ENCODE results near the gene TPST1. TPM values are rescaled to one million over a fixed set of nuclear protein-coding genes. Genes with fewer than 3 reads are reported as not detected.

The TPST1 gene
- total RNA-seq, 1 experiment from 2014 or later: 15.0 TPM

GRCh38 chr7:66339141-66339540 is 134.0 kb downstream of the TPST1 start:
- Mint-ChIP-seq H3K4me1 (0 out of 2 replicates have a peak, but pooled peaks cover 5% of the 10 kb centered on the region), H3K4me3 (no peak overlapping the region), H3K27me3 (ENCODE audit: low read depth) (no peaks in the 10 kb centered on the region; the same call in 1 of the 2 replicates), H3K9me3 (peaks cover 53% of the 10 kb centered on the region), H3K36me3 (peaks cover 28% of the 10 kb centered on the region), H3K27ac (no peak overlapping the region)
- POLR2A ChIA-PET: no interaction called here
- TF ChIP-seq RELA (CRISPR knock-in tag; IDR thresholded peaks at IDR 0.05; ENCODE audit: borderline replicate concordance) (no peak), ZNF416 (CRISPR knock-in tag; IDR thresholded peaks at IDR 0.05) (no peak), ARID4B (CRISPR knock-in tag; IDR thresholded peaks at IDR 0.05; ENCODE audit: borderline replicate concordance) (no peak), ZNF121 (CRISPR knock-in tag; IDR thresholded peaks at IDR 0.05) (no peak), ZBTB21 (CRISPR knock-in tag; IDR thresholded peaks at IDR 0.05; ENCODE audit: borderline replicate concordance) (no peak), ZMAT4 (CRISPR knock-in tag; IDR thresholded peaks at IDR 0.05) (no peak), SMAD4 (CRISPR knock-in tag; IDR thresholded peaks at IDR 0.05) (no peak), CREB1 (CRISPR knock-in tag; IDR thresholded peaks at IDR 0.05) (no peak), IRF2 (CRISPR knock-in tag; IDR thresholded peaks at IDR 0.05; ENCODE audit: borderline replicate concordance, low read depth) (no peak), SP1 (CRISPR knock-in tag; conservative IDR thresholded peaks at IDR 0.05) (no peak)
- TF ChIP-seq, protein P1, sequence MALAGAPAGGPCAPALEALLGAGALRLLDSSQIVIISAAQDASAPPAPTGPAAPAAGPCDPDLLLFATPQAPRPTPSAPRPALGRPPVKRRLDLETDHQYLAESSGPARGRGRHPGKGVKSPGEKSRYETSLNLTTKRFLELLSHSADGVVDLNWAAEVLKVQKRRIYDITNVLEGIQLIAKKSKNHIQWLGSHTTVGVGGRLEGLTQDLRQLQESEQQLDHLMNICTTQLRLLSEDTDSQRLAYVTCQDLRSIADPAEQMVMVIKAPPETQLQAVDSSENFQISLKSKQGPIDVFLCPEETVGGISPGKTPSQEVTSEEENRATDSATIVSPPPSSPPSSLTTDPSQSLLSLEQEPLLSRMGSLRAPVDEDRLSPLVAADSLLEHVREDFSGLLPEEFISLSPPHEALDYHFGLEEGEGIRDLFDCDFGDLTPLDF (CRISPR knock-in tag; IDR thresholded peaks at IDR 0.05): no peak
- CTCF ChIA-PET: no interaction called here
- no peak for DNase-seq (ENCODE audit: low spot score)
- no peak for ATAC-seq

DNA sequence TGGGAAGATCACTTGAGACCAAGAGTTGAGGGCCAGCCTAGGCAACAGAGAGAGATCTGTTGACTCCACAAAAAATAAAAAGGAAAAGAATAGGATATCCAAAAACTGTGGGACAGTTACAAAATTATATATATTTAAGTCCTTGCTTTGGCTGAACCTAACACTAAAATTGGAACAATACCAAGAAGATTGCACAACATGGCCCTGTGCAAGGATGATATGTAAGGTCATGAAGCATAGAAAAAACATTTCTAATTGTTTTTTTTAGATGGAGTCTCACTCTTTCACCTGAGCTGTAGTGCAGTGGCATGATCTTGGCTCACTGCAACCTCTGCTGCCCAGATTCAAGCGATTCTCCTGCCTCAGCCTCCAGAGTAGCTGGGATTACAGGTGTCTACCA is 139.0 kb downstream of the TPST1 start:
- ATAC-seq: no peak
- ChIA-PET CTCF (interaction anchor here (0.7 kb wide), 1 partner anchor 314 kb away, joined by 3 read pairs; no protein-coding TSS in a partner anchor), POLR2A (no interaction called here)
- Mint-ChIP-seq H3K4me3 (no peak overlapping the region), H3K4me1 (peaks cover 9% of the 10 kb centered on the region; the same call in 1 of the 2 replicates), H3K27ac (no peak overlapping the region), H3K36me3 (peaks cover 14% of the 10 kb centered on the region), H3K27me3 (ENCODE audit: low read depth) (no peaks in the 10 kb centered on the region), H3K9me3 (peaks cover 21% of the 10 kb centered on the region)
- DNase-seq (ENCODE audit: low spot score): no peak
- no peak for TF ChIP-seq IRF2 (CRISPR knock-in tag; IDR thresholded peaks at IDR 0.05; ENCODE audit: borderline replicate concordance, low read depth)
- TF ChIP-seq, protein P2, sequence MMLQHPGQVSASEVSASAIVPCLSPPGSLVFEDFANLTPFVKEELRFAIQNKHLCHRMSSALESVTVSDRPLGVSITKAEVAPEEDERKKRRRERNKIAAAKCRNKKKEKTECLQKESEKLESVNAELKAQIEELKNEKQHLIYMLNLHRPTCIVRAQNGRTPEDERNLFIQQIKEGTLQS (CRISPR knock-in tag; conservative IDR thresholded peaks at IDR 0.05): no peak
- TF ChIP-seq JUN (CRISPR knock-in tag; IDR thresholded peaks at IDR 0.05): no peak

GRCh38 chr7:66348531-66348930 is 143.4 kb downstream of the TPST1 start:
- ATAC-seq (no peak), DNase-seq (ENCODE audit: low spot score) (no peak)
- H3K36me3 Mint-ChIP-seq: no peaks in the 10 kb centered on the region
- H3K27me3 Mint-ChIP-seq (ENCODE audit: low read depth): no peaks in the 10 kb centered on the region
- H3K27ac Mint-ChIP-seq: peak overlapping the region; percentile 57; the same call in 1 of the 2 replicates
- no peaks in the 10 kb centered on the region for H3K9me3 Mint-ChIP-seq
- H3K4me3 Mint-ChIP-seq: no peak overlapping the region
- POLR2A ChIA-PET: no interaction called here
- H3K4me1 Mint-ChIP-seq: peaks cover 14% of the 10 kb centered on the region
- CTCF ChIA-PET: no interaction called here
- no peak for TF ChIP-seq ZNF671 (CRISPR knock-in tag; IDR thresholded peaks at IDR 0.05)
- TF ChIP-seq IRF2 (CRISPR knock-in tag; IDR thresholded peaks at IDR 0.05; ENCODE audit: borderline replicate concordance, low read depth): no peak
- no peak for TF ChIP-seq OVOL2 (CRISPR knock-in tag; IDR thresholded peaks at IDR 0.05; ENCODE audit: borderline replicate concordance)
- TF ChIP-seq ZBTB43 (CRISPR knock-in tag; IDR thresholded peaks at IDR 0.05): no peak
- no peak for TF ChIP-seq ATF1 (CRISPR knock-in tag; IDR thresholded peaks at IDR 0.05)
- no peak for TF ChIP-seq ZNF219 (CRISPR knock-in tag; IDR thresholded peaks at IDR 0.05; ENCODE audit: borderline replicate concordance)
- no peak for TF ChIP-seq HMGA2 (CRISPR knock-in tag; IDR thresholded peaks at IDR 0.05)
- no peak for TF ChIP-seq MAX (CRISPR knock-in tag; IDR thresholded peaks at IDR 0.05)
- TF ChIP-seq RELA (CRISPR knock-in tag; IDR thresholded peaks at IDR 0.05; ENCODE audit: borderline replicate concordance): no peak
- no peak for TF ChIP-seq CDX4 (CRISPR knock-in tag; IDR thresholded peaks at IDR 0.05; ENCODE audit: borderline replicate concordance)
- no peak for TF ChIP-seq SOX15 (CRISPR knock-in tag; IDR thresholded peaks at IDR 0.05)
- no peak for TF ChIP-seq GRHL2 (CRISPR knock-in tag; IDR thresholded peaks at IDR 0.05; ENCODE audit: insufficient replicate concordance, severe bottlenecking)
